Left hindlimb (tissue), 1 donor: ENCODE results near the gene CCDC179.

Experiments
- DNase-seq: peaks from one replicate; pipeline ENCODE4 v3.0.0-alpha.2; 2018

CCDC179 gene

DNA sequence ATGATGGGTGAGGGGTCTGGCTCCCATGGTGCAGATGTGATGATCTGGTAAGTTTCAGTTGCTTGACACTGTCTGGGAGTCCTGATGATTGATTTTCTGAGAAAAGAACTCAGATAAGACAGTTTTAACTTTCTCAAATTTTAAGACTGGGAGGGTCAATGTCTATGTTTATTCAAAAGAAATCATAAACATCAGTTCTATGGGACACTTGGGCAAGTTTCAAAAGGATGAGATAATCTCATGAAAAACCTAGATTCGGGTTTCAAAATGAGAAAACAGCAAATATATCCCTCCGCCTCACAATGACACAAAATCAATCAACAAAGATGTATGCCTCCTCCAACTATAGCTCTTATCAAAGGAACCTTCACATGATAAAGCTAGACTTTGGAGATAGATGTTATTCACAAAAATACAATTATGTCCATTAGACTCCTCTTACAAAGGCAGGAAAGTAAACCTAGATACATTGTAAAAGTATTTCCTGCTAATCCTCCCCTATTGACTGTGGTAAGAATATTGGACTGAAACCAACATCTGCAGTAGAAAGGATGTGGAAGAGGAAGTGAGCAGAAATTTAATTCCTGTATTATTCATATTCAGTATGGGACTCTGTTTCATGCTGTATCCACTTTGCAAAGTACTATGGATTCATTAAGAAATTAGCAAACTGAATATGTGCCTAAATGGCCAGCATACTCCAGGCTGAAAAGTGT is 52.3 kb downstream of the CCDC179 start:
- no peak for DNase-seq

DNA sequence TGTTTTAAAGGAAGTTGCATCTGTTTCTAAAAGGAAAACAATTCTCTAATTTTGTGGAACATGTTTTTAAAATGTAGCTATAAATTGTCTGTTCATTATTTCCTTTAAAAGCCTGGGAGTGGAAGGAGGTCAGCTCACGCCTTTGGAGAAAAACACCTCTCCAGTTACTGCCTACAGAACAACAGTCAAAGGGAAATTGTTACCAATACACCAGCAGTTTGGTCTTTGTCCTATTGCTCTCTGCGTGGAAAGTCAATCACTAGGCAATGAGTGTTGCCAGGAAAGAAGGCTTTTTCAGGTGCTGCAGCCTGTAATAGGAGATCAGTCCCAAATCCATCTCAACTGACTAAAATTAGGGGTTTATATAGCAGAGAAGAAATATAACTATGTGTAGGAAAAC is 52.9 kb downstream of the CCDC179 start:
- no peak for DNase-seq

DNA sequence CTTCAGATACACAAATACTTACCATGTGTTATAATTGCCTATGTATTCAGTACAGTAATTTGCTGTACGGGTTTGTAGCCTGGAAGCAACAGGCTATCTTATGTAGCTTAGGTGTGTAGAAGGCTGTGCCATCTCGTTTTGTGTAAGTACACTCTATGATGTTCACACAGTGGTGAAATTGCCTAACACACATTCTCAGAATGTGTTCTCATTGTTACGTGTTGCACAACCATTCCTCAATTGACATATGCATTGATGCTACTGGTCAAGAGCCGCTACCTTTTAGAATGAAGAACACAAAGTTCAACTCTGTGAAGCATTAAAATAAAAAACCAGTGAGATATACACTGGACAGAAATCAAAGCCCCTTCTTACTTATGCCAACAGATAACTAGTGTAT is 57.4 kb downstream of the CCDC179 start:
- no peak for DNase-seq

DNA sequence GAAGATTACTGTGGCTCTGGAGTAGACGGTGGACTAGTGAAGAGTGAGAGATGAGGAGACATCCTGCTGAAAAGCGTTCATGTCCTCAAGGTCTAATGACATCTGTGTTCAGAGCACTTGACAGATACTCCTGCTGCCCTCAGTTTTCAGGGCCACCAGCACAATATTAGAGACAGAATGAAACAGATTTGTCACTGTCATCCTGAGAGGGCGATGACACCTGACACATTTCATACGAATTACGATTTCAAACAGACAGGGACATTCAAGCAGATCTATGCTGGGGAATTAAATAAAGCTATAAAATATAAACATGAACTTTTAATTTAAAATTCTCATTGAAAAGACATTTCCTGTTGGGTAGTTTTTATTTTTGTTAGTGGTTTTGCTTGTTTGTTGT is 59.8 kb downstream of the CCDC179 start:
- DNase-seq, result no peak

DNA sequence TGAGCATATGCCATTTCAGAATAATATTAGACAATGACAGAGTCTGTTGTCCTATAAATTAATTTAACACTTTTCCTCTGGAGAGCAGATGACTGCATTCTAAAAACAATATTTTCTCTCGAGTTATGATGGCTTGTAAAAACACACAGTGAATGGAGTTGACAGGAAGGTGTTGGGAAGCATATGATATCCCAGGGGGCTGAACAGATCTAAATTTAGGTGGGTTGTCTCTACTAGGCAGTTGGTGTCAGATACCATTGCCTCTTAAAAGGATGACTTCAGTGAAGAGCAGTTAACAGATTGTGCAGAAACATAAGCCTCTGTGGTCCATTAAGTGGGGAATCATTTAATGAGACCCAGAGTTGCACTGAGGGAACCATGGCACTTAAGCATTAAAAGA is 61.4 kb downstream of the CCDC179 start:
- DNase-seq, result no peak

DNA sequence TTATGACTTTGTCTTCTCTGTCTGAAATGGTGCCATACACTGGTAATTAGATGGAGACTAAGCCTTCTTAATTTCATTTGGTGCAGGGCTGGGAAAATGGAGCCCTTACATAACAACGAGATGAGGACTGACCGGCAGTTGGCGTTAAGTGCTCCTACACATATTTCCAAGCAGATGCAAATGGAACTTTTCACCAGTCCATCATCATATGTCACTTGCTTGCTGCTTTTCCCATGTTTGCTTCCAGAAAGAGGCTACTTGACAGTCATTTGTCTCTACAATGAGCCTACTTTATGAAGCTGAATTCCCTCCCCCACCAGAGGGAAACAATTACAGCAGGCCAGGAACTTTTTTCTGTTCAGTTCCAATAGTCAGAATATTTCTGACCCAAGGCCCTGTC is 63.2 kb downstream of the CCDC179 start:
- DNase-seq, result no peak
